Neural cell (in vitro differentiated cells): ENCODE results near the gene WNT3. TPM values are rescaled to one million over a fixed set of nuclear protein-coding genes. Genes with fewer than 3 reads are reported as not detected.
A peak's percentile ranks its signal among the peaks of the same experiment; 100 is the strongest.

Experiments used
- H2AFZ ChIP-seq: fragments of 200-600, 300-800 bp; sonication (generic), shearing (Covaris generic); 2 replicates; pipeline ENCODE4 v1.6.0; 2014; ENCODE audit warnings: low read depth, mild to moderate bottlenecking, antibody characterized with exemption, low read length, moderate library complexity
- H3F3A ChIP-seq: fragments of 200-600 bp; shearing (Covaris generic); 2 replicates; pipeline ENCODE4 v1.6.1; 2016; ENCODE audit warnings: mild to moderate bottlenecking, moderate library complexity, mixed read lengths, antibody characterized with exemption, low read length; ENCODE audit not compliant: insufficient read depth, poor library complexity, severe bottlenecking
- H3K27ac ChIP-seq: fragments of 200-600, 300-800 bp; sonication (generic), shearing (Covaris generic); 2 replicates; pipeline ENCODE4 v1.5.1; 2014; ENCODE audit warnings: mild to moderate bottlenecking, low read length, moderate library complexity
- H3K27me3 ChIP-seq: fragments of 300-800, 200-600 bp; sonication (generic), shearing (Covaris generic); 2 replicates; pipeline ENCODE4 v1.6.0; 2014; ENCODE audit warnings: mild to moderate bottlenecking, low read depth, low read length, moderate library complexity; ENCODE audit not compliant: insufficient read depth
- H3K36me3 ChIP-seq: fragments of 300-800, 200-600 bp; sonication (generic), shearing (Covaris generic); 2 replicates; pipeline ENCODE4 v1.5.1; 2014; ENCODE audit warnings: mild to moderate bottlenecking, antibody characterized with exemption, low read length, moderate library complexity; ENCODE audit not compliant: insufficient read depth
- H3K4me2 ChIP-seq: fragments of 300-800, 200-600 bp; sonication (generic), shearing (Covaris generic); 2 replicates; pipeline ENCODE4 v1.6.0; 2014; ENCODE audit warnings: mild to moderate bottlenecking, low read length
- H3K4me3 ChIP-seq: fragments of 300-800, 200-600 bp; sonication (generic), shearing (Covaris generic); 2 replicates; pipeline ENCODE4 v1.5.1; 2014; ENCODE audit warnings: mild to moderate bottlenecking, low read length, moderate library complexity
- H3K79me2 ChIP-seq: fragments of 200-600 bp; shearing (Covaris generic); replicated peaks from 2 replicates; pipeline ENCODE4 v1.6.0; 2014; ENCODE audit warnings: mild to moderate bottlenecking, low read length, moderate library complexity; ENCODE audit not compliant: insufficient read depth
- H3K9ac ChIP-seq: fragments of 300-800, 200-600 bp; sonication (generic), shearing (Covaris generic); 2 replicates; pipeline ENCODE4 v1.6.1; 2016; ENCODE audit warnings: mild to moderate bottlenecking, low read length, mixed read lengths
- H3K9me2 ChIP-seq: fragments of 200-600 bp; shearing (Covaris generic); 2 replicates; pipeline ENCODE4 v1.6.1; 2016; ENCODE audit warnings: mild to moderate bottlenecking, low read length, mixed read lengths; ENCODE audit not compliant: insufficient read depth
- H3K9me3 ChIP-seq: fragments of 200-600, 300-800 bp; sonication (generic), shearing (Covaris generic); 2 replicates; pipeline ENCODE4 v1.6.1; 2016; ENCODE audit warnings: mild to moderate bottlenecking, mixed run types, low read length, moderate library complexity, mixed read lengths
- H4K20me1 ChIP-seq: fragments of 200-600 bp; shearing (Covaris generic); 2 replicates; pipeline ENCODE4 v1.6.1; 2016; ENCODE audit warnings: mild to moderate bottlenecking, mixed run types; ENCODE audit not compliant: insufficient read depth
- CTCF ChIP-seq: fragments of 450-650 bp; IDR thresholded peaks from 2 replicates; pipeline ENCODE4 v1.5.1; 2014; ENCODE audit warnings: antibody characterized with exemption, mild to moderate bottlenecking, moderate library complexity; ENCODE audit not compliant: poor library complexity, severe bottlenecking
- EP300 ChIP-seq: fragments of 450-650 bp; conservative IDR thresholded peaks from 2 replicates; pipeline ENCODE4 v1.6.1; 2014; ENCODE audit warnings: antibody characterized with exemption, mild to moderate bottlenecking, moderate library complexity; ENCODE audit not compliant: poor library complexity, severe bottlenecking
- EZH2 ChIP-seq: fragments of 200-600, 300-800 bp; shearing (Covaris generic), sonication (generic); IDR thresholded peaks from 2 replicates; pipeline ENCODE4 v1.6.1; 2014; ENCODE audit warnings: antibody characterized with exemption, low read length, borderline replicate concordance, mild to moderate bottlenecking; ENCODE audit not compliant: insufficient read depth, poor library complexity, severe bottlenecking
- MXI1 ChIP-seq: fragments of 450-650 bp; conservative IDR thresholded peaks from 2 replicates; pipeline ENCODE4 v1.6.1; 2014; ENCODE audit warnings: antibody characterized with exemption, mild to moderate bottlenecking; ENCODE audit not compliant: poor library complexity, severe bottlenecking
- POLR2AphosphoS5 ChIP-seq: IDR thresholded peaks from 2 replicates; pipeline ENCODE4 v1.6.1; 2012
- RAD21 ChIP-seq: fragments of 450-650 bp; conservative IDR thresholded peaks from 2 replicates; pipeline ENCODE4 v1.6.1; 2014; ENCODE audit warnings: antibody characterized with exemption, mild to moderate bottlenecking, moderate library complexity
- REST ChIP-seq: IDR thresholded peaks from 2 replicates; pipeline ENCODE4 v1.6.1; 2012; ENCODE audit warnings: borderline replicate concordance
- SMC3 ChIP-seq: fragments of 450-650 bp; conservative IDR thresholded peaks from 2 replicates; pipeline ENCODE4 v1.6.1; 2014; ENCODE audit warnings: antibody characterized with exemption, mild to moderate bottlenecking, moderate library complexity; ENCODE audit not compliant: poor library complexity
- TAF1 ChIP-seq: IDR thresholded peaks from 2 replicates; pipeline ENCODE4 v1.6.1; 2012; ENCODE audit warnings: low read depth
- polyA plus RNA-seq: library from polyadenylated mRNA; depleted of rRNA; stranded (reverse); fragments of >200 nt; gene quantifications from 2 replicates; pipeline ENCODE4 v1.2.3, GENCODE V29; 2014

The WNT3 gene
- polyA plus RNA-seq, 1 donor from 2014 or later, result 7.6 TPM

GRCh38 chr17:46833840-46834208 lies 15.3 kb upstream of the WNT3 start:
- Histone ChIP-seq H3K36me3 (no peaks in the 10 kb centered on the region), H3K27ac (no peak overlapping the region), H3K9me3 (no peaks in the 10 kb centered on the region), H4K20me1 (no peaks in the 10 kb centered on the region), H2AFZ (no peak overlapping the region), H3F3A (no peaks in the 10 kb centered on the region), H3K4me3 (no peak overlapping the region), H3K4me2 (no peak overlapping the region), H3K9me2 (no peaks in the 10 kb centered on the region), H3K9ac (peak overlapping the region; percentile 61), H3K79me2 (no peaks in the 10 kb centered on the region), H3K27me3 (peaks cover 51% of the 10 kb centered on the region)
- TF ChIP-seq CTCF (no peak), EZH2 (no peak), SMC3 (no peak), MXI1 (no peak), RAD21 (no peak), POLR2AphosphoS5 (no peak), REST (no peak), TAF1 (no peak), EP300 (no peak)

GRCh38 chr17:46832945-46833839 lies 14.7 kb upstream of the WNT3 start:
- H2AFZ ChIP-seq, result no peak overlapping the region

More at GRCh38 chr17:46832945-46833839, 14.7 kb upstream of the WNT3 start:
- H3K9ac ChIP-seq, result peak overlapping the region; percentile 61
- peaks cover 58% of the 10 kb centered on the region for H3K27me3 ChIP-seq
- H4K20me1 ChIP-seq, result no peaks in the 10 kb centered on the region
- TF ChIP-seq RAD21, result no peak
- peak; percentile 29 for TF ChIP-seq EP300
- H3F3A ChIP-seq, result no peaks in the 10 kb centered on the region
- H3K4me2 ChIP-seq, result peak overlapping the region; percentile 57
- peak overlapping the region; percentile 59 for H3K4me3 ChIP-seq
- H3K9me2 ChIP-seq, result no peaks in the 10 kb centered on the region
- no peaks in the 10 kb centered on the region for H3K9me3 ChIP-seq
- peak overlapping the region; percentile 54 for H3K27ac ChIP-seq
- no peaks in the 10 kb centered on the region for H3K36me3 ChIP-seq
- no peaks in the 10 kb centered on the region for H3K79me2 ChIP-seq
